GM12878 (cell line): ENCODE measurements around the gene DLL1.

Source experiments
- EZH2 ChIP-seq: IDR thresholded peaks from 2 replicates; pipeline ENCODE4 v1.6.1; 2012; ENCODE audit warnings: low read depth, mild to moderate bottlenecking, control low read depth, inconsistent platforms, low read length, borderline replicate concordance; ENCODE audit not compliant: control insufficient read depth
- MTA3 ChIP-seq: IDR thresholded peaks from 2 replicates; pipeline ENCODE4 v1.6.1; 2012; ENCODE audit warnings: low read length, inconsistent platforms, borderline replicate concordance
- MXI1 ChIP-seq: fragments of 150-350 bp; IDR thresholded peaks from 2 replicates; pipeline ENCODE4 v1.6.1; 2011; ENCODE audit warnings: low read depth, mild to moderate bottlenecking, inconsistent platforms, low read length, improper control_type of control experiment
- POLR2A ChIP-seq: IDR thresholded peaks from 2 replicates; pipeline ENCODE4 v1.6.1; 2011; ENCODE audit warnings: low read depth, mild to moderate bottlenecking, low read length
- SIX5 ChIP-seq: IDR thresholded peaks from 2 replicates; pipeline ENCODE4 v1.6.1; 2011; ENCODE audit warnings: mild to moderate bottlenecking, low read depth, low read length, moderate library complexity; ENCODE audit not compliant: severe bottlenecking
- ZSCAN29 ChIP-seq: fragments of 450-650 bp; IDR thresholded peaks from 2 replicates; pipeline ENCODE4 v1.6.1; 2017; ENCODE audit warnings: mild to moderate bottlenecking, moderate library complexity
- TF ChIP-seq, protein P1 (sequence below): fragments of 450-650 bp; IDR thresholded peaks from 2 replicates; pipeline ENCODE4 v1.6.1; 2016; ENCODE audit warnings: mild to moderate bottlenecking
- TF ChIP-seq, protein P2 (sequence below): IDR thresholded peaks from 2 replicates; pipeline ENCODE4 v1.6.1; 2012; ENCODE audit warnings: low read depth, low read length, improper control_type of control experiment
- TF ChIP-seq, protein P3 (sequence below): IDR thresholded peaks from 2 replicates; pipeline ENCODE4 v1.6.1; 2012; ENCODE audit warnings: low read depth, low read length, improper control_type of control experiment
- TF ChIP-seq, protein P4 (sequence below), 3 experiments: IDR thresholded peaks in 2 of 3; conservative IDR thresholded peaks in 1 of 3; 2 replicates each; pipeline ENCODE4 v1.5.1; 2011; ENCODE audit warnings: low read depth in 3 of 3, low read length in 3 of 3, mild to moderate bottlenecking in 3 of 3, control low read depth in 2 of 3, moderate library complexity in 2 of 3, inconsistent platforms in 1 of 3, mixed read lengths in 1 of 3; ENCODE audit not compliant: control insufficient read depth in 2 of 3, insufficient read depth in 1 of 3; ENCODE audit errors: extremely low read depth in 1 of 3
- TF ChIP-seq, protein P5 (sequence below): fragments of 450-650 bp; IDR thresholded peaks from 2 replicates; pipeline ENCODE4 v1.6.1; 2017; ENCODE audit warnings: mild to moderate bottlenecking, low read depth, inconsistent platforms; ENCODE audit not compliant: poor library complexity, severe bottlenecking

DNA sequence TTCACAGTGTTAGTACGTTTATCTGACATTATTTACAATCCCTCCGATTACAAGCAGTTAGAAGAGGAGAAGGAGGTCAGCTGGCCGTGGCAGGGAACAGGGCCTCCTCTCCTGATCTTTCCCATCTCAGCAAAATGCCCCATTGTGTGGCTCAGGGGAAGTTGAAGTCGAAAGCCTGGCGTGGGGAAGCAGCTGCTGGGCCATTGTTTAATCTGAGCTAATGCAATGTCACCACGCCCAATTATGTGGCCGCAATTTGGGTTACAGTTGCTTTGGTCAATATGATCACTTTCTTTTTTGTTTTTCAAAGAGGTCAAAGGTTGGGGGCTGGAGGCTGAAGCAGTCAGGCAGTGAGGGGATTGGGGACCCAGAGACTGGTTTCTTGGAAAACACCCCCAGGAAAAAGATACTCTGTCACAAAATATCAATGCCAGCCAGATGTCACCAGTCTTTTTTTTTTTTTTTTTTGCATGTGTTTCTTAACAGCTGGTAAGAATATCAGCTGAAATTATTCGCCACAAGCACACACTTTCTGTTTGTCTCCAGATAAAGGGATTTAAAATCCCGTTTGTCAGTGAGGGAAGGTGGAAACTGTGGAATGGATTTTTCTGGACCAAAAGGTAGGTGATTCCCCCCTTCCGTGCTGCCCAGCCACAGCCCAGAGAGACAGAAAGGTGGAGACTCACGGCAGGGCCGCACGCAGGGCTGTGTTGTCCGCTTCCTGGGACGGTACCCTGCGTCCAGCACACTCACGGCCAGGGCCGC lies 24.6 kb downstream of the DLL1 start:
- TF ChIP-seq MXI1 = no peak
- no peak for TF ChIP-seq MTA3
- TF ChIP-seq POLR2A = no peak
- TF ChIP-seq, protein P1, sequence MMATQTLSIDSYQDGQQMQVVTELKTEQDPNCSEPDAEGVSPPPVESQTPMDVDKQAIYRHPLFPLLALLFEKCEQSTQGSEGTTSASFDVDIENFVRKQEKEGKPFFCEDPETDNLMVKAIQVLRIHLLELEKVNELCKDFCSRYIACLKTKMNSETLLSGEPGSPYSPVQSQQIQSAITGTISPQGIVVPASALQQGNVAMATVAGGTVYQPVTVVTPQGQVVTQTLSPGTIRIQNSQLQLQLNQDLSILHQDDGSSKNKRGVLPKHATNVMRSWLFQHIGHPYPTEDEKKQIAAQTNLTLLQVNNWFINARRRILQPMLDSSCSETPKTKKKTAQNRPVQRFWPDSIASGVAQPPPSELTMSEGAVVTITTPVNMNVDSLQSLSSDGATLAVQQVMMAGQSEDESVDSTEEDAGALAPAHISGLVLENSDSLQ = no peak
- TF ChIP-seq, protein P2, sequence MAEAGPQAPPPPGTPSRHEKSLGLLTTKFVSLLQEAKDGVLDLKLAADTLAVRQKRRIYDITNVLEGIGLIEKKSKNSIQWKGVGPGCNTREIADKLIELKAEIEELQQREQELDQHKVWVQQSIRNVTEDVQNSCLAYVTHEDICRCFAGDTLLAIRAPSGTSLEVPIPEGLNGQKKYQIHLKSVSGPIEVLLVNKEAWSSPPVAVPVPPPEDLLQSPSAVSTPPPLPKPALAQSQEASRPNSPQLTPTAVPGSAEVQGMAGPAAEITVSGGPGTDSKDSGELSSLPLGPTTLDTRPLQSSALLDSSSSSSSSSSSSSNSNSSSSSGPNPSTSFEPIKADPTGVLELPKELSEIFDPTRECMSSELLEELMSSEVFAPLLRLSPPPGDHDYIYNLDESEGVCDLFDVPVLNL = no peak
- no peak for TF ChIP-seq ZSCAN29
- no peak for TF ChIP-seq EZH2
- TF ChIP-seq, protein P3, sequence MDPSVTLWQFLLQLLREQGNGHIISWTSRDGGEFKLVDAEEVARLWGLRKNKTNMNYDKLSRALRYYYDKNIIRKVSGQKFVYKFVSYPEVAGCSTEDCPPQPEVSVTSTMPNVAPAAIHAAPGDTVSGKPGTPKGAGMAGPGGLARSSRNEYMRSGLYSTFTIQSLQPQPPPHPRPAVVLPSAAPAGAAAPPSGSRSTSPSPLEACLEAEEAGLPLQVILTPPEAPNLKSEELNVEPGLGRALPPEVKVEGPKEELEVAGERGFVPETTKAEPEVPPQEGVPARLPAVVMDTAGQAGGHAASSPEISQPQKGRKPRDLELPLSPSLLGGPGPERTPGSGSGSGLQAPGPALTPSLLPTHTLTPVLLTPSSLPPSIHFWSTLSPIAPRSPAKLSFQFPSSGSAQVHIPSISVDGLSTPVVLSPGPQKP = no peak
- TF ChIP-seq, protein P4, sequence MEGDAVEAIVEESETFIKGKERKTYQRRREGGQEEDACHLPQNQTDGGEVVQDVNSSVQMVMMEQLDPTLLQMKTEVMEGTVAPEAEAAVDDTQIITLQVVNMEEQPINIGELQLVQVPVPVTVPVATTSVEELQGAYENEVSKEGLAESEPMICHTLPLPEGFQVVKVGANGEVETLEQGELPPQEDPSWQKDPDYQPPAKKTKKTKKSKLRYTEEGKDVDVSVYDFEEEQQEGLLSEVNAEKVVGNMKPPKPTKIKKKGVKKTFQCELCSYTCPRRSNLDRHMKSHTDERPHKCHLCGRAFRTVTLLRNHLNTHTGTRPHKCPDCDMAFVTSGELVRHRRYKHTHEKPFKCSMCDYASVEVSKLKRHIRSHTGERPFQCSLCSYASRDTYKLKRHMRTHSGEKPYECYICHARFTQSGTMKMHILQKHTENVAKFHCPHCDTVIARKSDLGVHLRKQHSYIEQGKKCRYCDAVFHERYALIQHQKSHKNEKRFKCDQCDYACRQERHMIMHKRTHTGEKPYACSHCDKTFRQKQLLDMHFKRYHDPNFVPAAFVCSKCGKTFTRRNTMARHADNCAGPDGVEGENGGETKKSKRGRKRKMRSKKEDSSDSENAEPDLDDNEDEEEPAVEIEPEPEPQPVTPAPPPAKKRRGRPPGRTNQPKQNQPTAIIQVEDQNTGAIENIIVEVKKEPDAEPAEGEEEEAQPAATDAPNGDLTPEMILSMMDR (IDR thresholded peaks at IDR 0.05 in 2 of 3, conservative IDR thresholded peaks at IDR 0.05 in 1 of 3; ENCODE audit: control insufficient read depth in 2 of 3, extremely low read depth in 1 of 3, insufficient read depth in 1 of 3, low read depth in 3 of 3, low read length in 3 of 3) = no peak
- no peak for TF ChIP-seq SIX5
- TF ChIP-seq, protein P5, sequence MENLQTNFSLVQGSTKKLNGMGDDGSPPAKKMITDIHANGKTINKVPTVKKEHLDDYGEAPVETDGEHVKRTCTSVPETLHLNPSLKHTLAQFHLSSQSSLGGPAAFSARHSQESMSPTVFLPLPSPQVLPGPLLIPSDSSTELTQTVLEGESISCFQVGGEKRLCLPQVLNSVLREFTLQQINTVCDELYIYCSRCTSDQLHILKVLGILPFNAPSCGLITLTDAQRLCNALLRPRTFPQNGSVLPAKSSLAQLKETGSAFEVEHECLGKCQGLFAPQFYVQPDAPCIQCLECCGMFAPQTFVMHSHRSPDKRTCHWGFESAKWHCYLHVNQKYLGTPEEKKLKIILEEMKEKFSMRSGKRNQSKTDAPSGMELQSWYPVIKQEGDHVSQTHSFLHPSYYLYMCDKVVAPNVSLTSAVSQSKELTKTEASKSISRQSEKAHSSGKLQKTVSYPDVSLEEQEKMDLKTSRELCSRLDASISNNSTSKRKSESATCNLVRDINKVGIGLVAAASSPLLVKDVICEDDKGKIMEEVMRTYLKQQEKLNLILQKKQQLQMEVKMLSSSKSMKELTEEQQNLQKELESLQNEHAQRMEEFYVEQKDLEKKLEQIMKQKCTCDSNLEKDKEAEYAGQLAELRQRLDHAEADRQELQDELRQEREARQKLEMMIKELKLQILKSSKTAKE = no peak
